ENCODE data around the gene HCN3.
"Not testable (repeated sequence)": the region's sequence is repeated elsewhere in the genome, so short reads cannot be mapped to it uniquely, and the experiment has no call there.

The HCN3 gene

DNA sequence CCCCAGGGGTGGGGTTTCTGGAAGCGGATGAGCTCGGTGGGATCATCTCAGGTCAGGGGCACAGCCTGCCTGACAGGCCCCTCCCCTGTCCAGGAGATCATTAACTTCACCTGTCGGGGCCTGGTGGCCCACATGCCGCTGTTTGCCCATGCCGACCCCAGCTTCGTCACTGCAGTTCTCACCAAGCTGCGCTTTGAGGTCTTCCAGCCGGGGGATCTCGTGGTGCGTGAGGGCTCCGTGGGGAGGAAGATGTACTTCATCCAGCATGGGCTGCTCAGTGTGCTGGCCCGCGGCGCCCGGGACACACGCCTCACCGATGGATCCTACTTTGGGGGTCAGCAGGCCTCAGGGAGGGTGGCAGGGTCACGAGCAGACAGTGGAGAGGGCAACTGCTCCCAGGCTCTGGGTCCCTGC, 8.4 kb downstream of the HCN3 start:
- DNase-seq: no peak

DNA sequence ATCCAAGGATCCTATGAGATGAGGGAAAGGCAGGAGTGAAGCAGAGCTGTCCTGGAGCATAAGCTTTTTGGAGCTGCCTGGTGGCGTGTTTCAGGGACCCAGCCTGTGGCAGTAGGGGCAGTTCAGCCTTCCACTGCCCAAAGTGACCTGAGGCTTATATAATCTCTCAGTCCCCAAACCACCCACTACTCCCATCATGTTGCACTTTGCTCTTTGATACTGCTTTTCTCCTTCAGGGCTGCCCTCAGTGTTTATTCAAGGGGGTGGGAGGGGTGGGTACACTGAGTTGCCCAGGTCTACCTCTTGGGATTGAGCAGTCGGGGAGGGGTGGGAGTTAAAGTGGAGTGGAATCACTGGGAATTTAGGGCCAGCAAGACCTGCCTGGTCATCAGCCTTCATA, 9.3 kb downstream of the HCN3 start:
- no peak for DNase-seq

DNA sequence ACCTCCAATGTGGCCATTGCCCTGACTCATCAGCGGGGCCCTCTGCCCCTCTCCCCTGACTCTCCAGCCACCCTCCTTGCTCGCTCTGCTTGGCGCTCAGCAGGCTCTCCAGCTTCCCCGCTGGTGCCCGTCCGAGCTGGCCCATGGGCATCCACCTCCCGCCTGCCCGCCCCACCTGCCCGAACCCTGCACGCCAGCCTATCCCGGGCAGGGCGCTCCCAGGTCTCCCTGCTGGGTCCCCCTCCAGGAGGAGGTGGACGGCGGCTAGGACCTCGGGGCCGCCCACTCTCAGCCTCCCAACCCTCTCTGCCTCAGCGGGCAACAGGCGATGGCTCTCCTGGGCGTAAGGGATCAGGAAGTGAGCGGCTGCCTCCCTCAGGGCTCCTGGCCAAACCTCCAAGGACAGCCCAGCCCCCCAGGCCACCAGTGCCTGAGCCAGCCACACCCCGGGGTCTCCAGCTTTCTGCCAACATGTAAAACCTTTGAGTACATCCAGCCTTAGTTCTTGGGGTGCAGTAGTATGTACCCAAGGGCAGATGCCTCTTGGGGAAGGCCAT, 10.8 kb downstream of the HCN3 start:
- DNase-seq: no peak

DNA sequence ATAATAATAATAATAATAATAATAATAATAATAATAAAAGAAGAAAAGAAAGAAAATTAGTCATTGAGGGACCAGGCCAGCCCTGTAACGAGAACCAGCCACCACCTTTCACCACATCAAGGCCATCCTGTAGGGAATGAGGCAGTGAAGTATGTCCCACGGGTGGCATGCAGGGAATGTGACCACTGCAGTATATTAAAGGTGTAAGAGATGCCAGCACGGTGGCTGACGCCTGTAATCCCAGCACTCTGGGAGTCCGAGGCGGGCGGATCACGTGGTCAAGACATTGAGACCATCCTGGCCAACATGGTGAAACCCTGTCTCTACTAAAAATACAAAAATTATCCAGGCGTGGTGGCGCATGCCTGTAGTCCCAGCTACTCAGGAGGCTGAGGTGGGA, 13.7 kb downstream of the HCN3 start:
- DNase-seq: not testable (repeated sequence)

DNA sequence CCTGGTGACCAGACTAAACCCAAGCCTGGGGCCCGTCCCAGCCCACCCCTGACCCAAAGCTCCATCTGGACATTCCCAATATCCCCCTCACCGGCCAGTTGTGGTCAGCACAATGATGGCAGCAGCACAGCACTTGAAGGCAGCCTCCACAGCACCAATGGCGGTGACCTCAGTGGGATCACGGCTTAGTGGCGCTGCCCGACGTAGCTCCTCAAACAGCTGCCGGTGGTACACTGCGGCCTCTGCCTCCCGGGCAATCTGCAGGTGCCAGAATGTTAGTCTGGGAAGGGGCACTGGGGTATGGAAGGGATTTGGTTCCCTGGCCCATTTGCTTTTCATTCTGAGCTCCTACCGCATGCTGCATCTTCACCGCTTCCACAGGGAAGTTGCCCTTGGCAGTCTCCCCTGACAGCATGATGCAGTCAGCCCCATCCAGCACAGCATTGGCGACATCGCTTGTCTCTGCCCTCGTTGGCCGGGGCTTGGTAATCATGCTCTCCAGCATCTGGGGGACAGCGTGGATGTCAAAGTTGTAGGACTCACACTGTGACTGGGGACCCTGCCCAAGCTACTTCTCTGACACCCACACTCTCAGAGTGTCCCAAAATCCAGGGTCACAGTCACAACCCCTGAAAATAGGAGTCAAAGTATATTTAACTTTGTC, 16.0 kb downstream of the HCN3 start:
- no peak for DNase-seq

DNA sequence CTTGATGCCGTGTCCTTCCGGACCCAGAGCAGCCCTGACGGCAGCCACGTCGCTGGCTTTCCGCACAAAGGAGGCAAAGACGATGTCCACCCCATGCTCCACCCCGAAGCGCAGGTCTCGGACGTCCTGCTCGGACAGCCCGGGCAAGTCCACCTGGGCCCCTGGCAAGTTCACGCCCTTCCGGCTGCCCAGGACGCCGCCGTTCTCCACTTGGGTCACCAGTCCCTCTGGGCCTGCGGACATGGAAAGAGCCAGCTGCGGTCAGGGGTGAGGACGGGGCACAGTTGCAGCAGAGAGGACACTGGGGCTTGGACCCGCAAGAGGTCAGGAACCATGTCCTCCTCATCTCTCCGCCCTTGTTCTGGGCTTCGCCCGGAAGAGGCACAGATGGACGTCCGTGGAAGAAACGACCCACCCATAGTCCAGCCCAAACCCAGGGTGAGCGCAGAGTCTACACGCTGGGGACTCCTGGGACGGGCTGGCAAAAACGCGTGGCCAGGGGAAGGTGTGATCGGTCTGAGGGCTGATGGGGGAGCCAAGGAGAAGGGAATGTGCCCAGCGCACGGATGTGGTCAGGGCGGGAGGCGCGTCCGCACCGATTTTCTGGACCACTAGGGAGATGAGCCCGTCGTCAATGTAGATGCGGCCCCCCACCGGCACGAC, 17.4 kb downstream of the HCN3 start:
- no peak for DNase-seq

DNA sequence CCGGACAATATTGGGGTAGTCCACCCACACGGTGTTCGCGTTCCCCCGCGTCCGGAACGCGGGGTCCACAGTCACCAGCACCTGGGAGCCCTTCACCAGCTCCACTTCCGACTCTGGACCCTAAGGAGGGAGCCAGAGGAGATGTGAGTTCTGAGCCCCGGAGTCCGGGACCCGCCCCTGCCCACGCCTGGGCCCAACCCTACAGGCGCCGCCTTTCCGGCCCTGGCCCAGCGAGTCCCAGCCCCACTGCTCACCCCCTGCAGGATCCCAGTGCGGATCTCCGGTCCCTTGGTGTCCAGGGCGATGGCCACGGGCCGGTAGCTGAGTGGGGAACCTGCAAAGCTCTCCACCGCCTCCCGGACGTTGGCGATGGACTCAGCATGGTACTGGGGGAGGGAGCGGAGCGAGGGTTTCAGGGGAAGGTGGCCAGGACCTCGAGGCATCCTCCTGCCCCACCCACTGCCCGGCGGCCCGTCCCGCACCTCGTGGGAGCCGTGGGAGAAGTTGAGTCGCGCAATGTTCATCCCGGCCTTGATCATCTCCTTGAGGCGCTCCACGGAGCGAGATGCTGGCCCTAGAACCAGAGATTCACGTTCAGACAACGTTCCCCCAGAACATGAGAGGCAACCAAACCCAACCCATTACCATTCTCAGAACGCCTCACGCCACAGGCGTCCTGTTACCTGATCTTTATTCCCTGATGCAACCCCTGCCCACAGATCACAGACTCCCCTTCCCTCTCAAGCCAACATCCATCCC, 18.1 kb downstream of the HCN3 start:
- no peak for DNase-seq

DNA sequence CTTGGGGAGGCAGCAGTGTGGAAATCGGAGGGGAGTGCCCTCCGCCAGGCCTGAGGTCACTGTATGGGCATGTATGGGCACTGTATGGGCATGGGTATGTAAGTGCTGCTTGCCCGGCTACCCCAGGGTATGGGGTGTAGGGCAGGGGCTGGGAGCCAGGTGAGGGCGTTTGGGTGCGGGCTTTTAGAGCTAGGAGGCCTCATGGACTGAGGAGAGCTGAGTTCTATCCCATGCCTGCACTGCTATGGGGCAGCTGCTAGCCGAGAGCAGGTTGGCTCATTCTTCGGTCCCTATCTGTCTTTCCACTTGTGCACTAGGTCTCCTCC, 18.6 kb downstream of the HCN3 start:
- no peak for DNase-seq

DNA sequence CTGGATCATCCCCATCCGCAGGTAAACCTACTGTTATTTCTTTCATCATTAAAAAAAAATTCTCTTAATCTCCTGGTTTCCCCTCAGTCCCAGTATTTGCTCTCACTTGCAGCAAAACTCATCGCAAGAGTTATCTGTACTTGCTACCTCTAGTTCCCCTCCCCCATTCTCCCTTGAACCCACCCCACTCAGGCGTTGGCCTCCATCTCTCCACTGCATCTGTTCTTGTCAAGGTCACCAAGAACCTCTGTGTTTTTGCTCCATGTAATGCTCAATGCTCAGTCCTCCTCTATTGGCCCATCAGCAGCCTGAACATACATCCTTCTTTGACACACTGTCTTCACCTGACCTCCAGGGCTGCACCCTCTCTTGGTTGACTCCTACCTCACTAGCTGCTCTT, 19.4 kb downstream of the HCN3 start:
- DNase-seq: no peak

DNA sequence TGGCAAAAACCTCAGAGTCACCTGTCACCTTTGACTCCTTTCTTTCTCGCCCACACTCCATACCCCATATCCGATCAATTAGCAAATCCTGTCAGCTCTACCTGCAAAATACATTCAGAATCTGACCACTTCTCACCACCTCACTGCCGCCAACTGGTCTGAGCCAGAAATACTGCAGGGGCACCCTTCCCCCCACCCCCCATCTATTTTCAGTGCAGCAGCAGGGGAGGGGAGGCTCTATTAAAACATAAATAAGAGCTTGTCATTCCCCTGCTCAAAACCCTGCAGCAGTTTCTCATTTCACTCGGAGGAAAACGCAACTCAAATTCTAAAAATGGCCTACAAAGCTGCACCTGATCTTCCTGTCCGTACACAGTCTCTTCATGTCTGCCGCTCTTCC, 20.1 kb downstream of the HCN3 start:
- DNase-seq: no peak

DNA sequence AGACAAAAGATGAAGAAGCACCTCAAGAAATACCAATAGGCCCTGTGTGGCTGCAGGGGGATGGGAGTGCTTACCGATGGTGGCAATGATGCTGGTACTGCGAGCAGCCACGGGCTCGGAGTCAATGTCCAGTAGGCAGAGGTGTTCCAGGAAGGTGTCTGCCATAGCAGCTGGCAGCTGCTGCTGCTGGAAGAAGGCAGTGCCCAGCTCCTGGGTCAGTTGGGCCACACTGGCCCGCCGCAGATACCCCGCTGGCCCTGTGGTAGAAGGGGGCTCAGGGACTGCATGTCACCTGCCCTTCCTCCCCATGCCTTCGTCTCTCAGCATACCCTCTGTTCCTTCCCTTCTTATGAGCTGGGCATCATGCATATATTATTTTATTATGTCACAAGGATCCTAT, 22.8 kb downstream of the HCN3 start:
- no peak for DNase-seq

DNA sequence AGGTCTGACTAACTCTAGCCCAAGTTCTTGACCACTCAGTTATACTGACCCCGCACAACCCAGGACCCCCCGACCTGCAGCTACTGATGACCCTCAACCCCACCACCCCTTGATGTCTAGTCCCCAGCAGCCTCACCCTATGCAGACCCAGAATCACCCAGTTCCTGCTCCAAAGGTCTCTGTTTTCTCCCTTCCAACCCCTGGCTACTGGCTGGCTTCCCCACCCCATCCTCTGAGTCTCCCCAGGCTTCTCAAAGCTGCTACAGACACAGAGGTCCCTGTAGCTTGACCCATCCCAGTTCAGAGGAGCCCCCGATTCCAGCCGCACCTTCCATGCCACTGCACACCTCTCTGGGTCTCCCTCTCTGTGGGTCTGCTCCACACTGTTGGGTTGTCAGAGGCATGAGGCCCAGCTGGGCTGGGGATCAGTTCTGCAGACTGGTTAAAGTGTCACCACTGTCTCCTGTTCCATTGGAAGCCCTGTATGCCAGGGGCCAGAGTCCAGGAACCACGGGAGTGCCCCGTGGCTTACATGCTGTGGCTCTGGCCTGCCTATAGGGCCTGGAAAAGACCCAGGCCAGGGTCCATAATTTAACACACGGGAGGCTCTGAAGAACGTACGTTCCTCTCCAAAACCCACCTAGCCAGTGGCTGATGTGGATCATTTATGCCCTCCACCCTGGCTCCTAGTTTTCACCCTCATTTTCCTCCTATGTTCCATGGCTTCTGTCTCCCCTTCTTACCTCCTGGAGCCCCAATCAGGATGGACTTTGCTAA, 23.5 kb downstream of the HCN3 start:
- DNase-seq: no peak

DNA sequence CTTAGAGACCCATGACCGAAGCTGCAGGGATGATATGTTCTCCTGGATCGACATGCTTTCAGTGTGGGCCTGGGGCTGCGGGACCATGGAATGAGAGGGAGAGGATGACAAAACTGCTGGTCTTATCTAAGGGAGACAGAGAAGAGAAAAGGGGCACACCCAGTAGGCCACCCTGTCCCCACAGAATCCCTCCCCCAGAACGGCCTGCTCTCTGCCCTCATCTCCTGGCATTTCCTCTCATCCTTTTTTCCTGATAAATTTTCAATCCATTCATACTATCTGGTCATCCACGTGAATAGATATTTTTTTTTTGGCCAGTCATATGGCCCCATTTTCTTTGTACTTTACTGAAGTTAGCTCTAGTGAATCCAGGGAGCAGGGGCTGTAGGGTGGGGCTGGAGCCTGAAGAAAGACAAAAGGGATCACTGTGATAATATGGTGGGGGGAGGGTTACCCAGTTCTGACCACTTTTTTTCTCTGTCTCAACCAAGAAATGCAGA, 24.1 kb downstream of the HCN3 start, which contains the start of gene PKLR:
TSS of gene PKLR (minus strand) at position 97 of the 500 bp plus-strand sequence. CDS start at position 54, 43 bp downstream.
- no peak for DNase-seq

DNA sequence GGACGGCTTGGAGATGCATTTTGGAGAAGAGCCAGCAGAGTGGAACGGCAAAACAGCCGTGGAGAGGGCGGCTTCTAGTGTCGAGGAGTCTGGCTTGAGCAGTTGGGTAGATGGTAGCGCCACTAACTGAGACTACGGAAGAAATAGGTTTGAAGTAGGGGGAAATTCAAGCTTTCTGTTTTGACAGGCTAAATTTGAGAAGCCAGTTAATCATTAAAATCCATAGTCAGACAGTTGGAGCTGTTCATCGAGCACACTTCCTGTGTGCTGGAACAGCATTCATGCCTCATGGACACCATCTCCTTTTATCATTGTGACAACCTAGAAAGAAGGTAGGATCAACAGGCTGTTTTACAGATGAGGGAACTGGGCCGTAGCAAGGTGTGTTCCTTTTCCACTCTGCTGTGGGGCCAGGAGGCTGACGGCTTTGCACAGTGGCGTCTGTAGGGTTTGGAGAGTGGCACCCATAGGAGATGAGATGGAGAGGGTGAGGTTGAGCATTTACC, 27.3 kb downstream of the HCN3 start:
- no peak for DNase-seq

DNA sequence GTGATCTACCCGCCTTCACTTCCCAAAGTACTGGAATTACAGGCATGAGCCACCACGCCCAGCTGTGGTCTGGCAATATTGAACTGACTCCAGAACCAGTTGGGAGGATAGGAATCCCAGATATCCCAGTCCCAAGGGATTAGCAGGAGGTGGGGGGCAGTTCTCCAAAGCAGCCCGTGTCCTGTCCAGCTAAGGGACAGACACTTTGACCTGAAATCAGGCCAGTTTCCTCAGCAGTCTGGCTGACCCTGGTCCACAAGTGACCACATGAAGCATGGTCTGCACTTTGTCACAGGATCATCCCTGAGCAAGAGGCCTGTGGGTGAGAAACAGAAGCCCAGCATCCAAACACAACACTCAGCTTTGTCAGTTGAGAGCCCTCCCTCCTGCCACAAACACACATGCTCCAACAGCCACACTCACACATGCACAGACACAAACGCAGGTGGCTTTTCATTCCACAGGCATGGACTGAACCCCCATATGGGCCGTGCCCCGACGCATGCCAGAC, 28.7 kb downstream of the HCN3 start:
- no peak for DNase-seq

DNA sequence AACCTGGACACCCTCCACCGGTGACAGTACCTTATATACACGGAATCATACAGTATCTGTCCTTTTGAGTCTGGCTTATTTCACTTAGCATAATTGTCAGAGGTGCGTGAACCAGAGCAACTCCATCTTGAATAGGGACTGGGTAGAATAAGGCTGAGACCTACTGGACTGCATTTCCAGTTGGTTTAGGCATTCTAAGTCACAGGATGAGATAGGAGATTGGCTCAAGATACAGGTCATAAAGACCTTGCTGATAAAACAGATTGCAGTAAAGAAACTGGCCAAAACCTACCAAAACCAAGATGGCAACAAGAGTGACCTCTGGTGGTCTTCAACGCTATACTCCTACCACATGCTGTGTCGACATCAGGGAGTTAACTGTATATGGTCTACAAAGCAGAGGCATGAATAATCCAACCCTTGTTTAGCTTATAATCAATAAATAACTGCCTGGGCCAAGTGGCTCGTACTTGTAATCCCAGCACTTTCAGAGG, 30.0 kb downstream of the HCN3 start:
- no peak for DNase-seq

DNA sequence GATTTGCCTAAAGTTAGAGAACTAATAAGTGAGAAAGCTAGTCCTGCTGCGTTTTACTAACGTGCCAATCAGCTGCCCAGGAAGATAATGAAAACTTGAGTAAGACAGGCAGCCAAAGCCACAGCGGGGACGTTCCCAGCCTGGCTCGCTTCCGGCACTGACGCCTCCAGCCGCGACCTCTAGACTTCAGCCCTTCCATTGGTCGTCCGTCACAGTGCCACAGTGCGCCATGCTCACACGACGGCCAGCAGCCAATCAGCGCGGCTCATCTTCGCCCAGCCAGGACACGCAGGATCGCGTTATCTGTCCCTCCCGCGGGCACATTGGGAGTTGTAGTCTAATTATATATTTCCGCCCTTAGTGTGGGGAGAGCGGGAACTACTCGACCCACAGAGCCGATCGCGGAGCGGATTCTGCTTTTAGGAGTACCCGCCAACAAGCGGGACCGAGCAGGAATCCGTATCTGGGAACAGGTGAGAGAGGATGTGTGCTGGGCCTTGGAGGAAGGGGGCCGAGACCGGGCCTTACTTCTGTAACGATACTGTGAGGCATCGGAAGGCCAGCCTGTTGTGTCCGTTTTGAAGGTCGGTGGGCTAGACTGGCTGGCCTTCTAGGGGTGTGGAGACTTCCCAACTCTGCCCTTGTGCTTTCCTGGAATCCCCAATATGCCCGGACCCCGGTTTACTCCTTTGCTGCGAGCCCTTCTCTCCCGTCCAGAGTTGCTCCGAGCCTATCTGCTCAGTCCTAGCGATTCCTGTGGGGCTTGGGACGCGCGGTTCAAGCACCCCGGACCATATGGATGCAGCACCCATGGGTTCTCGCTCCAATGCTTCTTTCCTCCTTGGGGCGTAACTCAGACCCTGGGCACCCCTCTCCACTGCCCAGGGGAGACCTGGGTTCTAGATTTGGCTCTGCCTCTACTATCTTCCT, 31.5 kb downstream of the HCN3 start, which contains the start of gene FDPS:
TSS of gene FDPS (plus strand) at position 374 of the 930 bp plus-strand sequence. CDS start 924 bp downstream, outside the sequence.
- DNase-seq: peak; percentile 87 to 92 (median 90)

DNA sequence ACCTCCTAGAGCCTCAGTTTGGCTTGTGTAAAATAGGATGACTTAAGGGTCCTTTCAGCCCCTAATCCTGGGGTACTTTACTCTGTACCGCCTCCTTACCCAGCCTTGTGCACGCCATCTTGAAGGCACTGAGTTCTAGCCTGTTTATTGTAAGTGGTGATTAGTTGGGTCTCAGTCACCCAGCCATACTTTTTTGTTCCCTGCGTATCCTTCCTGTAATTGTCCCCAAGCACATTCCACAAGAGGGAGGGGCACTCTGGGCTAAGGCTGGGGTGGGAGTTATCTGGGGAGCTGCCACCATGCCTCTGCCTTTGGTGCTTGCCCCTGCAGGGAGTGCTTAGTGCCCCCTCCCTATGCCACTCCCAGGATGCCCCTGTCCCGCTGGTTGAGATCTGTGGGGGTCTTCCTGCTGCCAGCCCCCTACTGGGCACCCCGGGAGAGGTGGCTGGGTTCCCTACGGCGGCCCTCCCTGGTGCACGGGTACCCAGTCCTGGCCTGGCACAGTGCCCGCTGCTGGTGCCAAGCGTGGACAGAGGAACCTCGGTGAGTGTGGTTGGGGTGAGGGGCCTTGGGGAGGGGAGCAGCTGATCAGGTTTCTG, 32.3 kb downstream of the HCN3 start:
- no peak for DNase-seq

DNA sequence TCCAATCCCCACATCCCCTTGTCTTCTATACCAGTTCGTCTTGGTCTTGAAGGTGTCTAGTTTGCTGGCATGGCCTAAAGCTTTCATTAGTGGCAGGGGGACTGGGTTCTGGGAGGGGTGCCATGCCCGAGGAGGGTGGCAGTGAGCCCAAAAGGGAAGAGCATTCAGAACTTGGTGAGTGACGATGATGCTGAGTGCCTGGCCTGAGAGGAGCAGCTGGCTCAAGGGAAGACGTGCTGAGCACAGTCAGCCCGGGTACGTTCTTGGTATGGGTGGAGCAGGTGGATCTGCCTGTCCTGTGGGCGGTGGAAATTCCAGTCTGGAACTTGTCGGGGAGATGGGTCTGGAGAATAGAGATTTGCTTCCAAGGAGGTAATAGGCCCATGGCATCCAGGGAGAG, 36.0 kb downstream of the HCN3 start:
- DNase-seq: no peak

DNA sequence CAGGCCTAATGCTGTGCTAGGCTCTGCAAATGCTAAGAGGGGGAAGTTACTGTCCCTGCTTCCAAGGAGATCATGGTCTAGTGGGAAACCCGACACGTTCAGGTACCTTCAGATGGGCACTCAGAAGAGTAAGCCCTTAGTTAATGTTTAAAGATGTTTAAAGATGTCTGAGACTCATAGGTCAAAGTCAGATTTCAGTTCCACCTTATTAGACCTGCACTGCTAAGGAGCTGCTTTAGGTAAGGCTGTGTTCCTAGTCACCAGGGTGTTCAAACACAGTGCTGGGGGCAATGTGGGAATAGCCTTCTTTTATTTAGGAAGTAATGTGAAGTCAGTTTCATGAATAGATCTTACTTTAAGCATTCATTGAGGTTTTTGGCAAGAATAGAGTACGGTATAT, 39.7 kb downstream of the HCN3 start:
- no peak for DNase-seq
